Measurements from ENCODE around the gene CNOT6.
"Not testable (repeated sequence)": the region's sequence is repeated elsewhere in the genome, so short reads cannot be mapped to it uniquely, and the experiment has no call there.

CNOT6 gene

DNA sequence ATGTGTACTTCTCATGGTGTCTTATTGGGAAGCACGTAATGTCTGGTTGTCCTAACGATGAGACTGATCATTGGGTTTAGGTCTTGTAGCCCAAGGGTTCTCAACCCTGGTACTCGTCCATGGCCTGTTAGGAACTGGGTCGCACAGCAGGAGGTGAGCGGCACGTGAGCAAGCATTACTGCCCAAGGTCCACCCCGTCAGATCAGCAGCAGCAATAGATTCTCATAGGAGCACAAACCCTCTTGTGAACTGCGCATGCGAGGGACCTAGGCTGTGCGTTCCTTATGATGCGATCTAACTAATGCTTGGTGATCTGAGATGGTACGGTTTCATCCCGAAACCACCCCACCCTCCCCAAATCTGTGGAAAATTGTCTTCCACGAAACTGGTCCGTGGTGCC is 33.5 kb downstream of the CNOT6 start:
- TF ChIP-seq, protein P1, sequence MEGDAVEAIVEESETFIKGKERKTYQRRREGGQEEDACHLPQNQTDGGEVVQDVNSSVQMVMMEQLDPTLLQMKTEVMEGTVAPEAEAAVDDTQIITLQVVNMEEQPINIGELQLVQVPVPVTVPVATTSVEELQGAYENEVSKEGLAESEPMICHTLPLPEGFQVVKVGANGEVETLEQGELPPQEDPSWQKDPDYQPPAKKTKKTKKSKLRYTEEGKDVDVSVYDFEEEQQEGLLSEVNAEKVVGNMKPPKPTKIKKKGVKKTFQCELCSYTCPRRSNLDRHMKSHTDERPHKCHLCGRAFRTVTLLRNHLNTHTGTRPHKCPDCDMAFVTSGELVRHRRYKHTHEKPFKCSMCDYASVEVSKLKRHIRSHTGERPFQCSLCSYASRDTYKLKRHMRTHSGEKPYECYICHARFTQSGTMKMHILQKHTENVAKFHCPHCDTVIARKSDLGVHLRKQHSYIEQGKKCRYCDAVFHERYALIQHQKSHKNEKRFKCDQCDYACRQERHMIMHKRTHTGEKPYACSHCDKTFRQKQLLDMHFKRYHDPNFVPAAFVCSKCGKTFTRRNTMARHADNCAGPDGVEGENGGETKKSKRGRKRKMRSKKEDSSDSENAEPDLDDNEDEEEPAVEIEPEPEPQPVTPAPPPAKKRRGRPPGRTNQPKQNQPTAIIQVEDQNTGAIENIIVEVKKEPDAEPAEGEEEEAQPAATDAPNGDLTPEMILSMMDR (IDR thresholded peaks at IDR 0.05; ENCODE audit: insufficient read depth, low read depth, low read length, missing control alignments) = no peak
- DNase-seq (ENCODE audit: low read depth) = no peak
- no peak overlapping the region for H3K4me3 ChIP-seq (ENCODE audit: low read depth, low read length)

DNA sequence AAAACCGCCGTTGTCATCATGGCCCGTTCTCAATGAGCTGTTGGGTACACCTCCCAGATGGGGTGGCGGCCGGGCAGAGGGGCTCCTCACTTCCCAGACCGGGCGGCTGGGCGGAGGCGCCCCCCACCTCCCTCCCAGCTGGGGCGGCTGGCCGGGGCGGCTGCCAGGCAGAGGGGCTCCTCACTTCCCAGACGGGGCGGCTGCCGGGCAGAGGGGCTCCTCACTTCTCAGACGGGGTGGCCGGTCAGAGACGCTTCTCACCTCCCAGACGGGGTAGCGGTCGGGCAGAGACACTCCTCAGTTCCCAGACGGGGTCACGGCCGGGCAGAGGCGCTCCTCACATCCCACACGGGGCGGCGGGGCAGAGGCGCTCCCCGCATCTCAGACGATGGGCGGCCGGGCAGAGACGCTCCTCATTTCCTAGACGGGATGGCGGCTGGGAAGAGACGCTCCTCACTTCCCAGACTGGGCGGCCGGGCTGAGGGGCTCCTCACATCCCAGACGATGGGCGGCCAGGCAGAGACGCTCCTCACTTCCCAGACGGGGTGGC is 36.9 kb downstream of the CNOT6 start:
- DNase-seq (ENCODE audit: low read depth); H3K4me3 ChIP-seq (ENCODE audit: low read depth, low read length): not testable (repeated sequence)

DNA sequence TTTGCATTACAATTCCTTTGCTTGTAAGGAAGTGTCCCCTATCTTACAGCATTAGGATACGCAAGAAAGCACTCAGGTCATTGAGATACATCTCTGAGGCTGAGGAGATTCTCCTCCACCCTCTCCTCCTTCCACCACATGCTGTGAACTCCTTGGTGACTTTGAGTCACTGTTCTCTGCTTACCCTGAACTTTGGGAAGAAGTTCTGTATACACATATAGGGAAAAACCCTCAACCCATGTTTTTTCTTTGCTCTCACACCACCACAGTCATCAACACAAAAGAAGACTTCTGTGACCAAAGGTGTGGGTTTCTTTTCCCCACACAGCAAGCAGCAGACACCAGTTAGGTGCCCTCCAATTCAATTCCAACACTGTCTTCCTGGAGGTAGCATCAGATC is 38.1 kb downstream of the CNOT6 start:
- TF ChIP-seq, protein P1 (IDR thresholded peaks at IDR 0.05; ENCODE audit: insufficient read depth, low read depth, low read length, missing control alignments) = no peak
- H3K4me3 ChIP-seq (ENCODE audit: low read depth, low read length) = no peak overlapping the region
- DNase-seq (ENCODE audit: low read depth) = no peak

DNA sequence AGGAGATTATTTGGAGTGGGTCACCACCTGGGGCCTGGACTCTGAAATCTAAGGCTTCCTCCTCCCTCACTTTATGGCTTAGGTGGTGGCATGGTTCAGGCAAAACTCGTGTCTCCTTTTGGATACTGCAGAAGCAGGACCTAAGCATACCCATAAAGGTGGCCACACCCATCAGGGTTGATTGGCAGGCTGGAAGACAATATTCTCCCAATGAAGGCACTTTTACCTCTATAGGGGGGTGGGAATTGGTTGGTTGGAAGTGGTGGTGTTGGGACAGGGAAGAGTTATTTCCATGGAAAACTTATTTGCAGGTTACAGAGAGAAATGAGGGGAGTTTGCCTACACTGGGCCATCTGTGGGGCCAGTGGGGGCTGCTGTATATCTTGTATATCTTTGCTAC is 39.7 kb downstream of the CNOT6 start:
- no peak for DNase-seq (ENCODE audit: low read depth)
- TF ChIP-seq, protein P1 (IDR thresholded peaks at IDR 0.05; ENCODE audit: insufficient read depth, low read depth, low read length, missing control alignments) = no peak
- H3K4me3 ChIP-seq (ENCODE audit: low read depth, low read length) = no peak overlapping the region

DNA sequence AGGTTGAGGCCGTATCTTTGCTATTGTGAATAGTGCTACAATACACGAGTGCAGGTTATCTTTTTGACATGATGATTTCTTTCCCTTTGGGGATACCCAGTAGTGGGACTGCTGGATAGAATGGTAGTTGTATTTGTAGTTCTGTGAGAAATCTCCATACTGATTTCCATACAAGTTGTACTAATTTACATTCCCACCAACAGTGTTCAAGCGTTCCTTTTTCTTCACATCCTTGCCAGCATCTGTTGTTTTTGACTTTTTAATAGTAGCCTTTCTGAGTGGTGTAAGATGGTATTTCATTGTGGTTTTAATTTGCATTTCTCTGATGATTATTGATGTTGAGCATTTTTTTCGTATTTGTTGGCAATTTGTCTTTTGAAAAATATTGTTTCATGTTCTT is 41.4 kb downstream of the CNOT6 start:
- no peak overlapping the region for H3K4me3 ChIP-seq (ENCODE audit: low read depth, low read length)
- TF ChIP-seq, protein P1 (IDR thresholded peaks at IDR 0.05; ENCODE audit: insufficient read depth, low read depth, low read length, missing control alignments) = no peak
- DNase-seq (ENCODE audit: low read depth) = no peak

DNA sequence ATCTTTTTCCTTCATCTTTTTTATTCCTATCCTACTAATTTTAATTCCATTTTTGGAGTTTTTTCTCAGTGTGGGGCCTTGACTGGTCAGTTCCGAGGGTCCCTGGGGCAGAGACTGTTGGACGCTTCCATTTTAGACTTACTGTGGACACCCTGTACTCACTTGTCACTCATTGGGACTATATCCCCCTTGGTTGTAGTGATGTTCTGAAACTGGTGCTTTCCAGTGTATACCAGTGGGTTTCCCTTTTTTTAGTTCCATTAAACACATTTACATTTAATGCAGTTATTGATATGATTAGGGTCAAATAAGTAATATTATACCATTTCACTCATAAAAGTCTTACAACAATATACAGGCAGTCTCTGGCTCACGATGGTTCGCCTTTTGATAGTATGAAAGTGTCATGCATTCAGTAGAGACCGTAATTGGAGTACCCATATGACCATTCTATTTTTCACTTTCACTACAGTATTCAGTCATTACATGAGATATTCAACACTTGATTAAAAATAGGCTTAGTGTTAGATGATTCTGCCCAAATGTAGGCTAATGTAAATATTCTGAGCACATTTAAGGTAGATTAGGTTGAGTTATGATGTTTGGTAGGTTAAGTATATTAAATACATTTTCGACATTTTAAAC is 46.0 kb downstream of the CNOT6 start:
- peak; percentile 68 for DNase-seq (ENCODE audit: low read depth)

DNA sequence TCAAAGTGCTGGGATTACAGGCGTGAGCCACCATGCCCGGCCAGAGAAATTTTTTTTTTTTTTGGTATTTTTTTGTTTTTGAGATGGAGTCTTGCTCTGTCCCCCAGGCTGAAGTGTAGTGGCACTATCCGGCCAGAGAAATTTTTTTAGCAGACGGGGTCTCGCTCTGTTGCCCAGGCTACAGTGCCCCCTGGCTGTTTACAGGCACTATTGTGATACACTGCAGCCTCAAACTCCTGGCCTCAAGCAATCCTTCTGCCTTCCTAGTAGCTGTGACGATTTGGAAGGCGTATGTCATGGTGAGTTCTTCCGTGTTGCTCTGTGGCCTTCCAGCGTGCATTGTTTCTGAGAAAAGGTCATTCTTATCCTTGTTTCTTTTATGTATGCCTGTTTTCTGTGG is 47.5 kb downstream of the CNOT6 start:
- no peak overlapping the region for H3K4me3 ChIP-seq (ENCODE audit: low read depth, low read length)
- TF ChIP-seq, protein P1 (IDR thresholded peaks at IDR 0.05; ENCODE audit: insufficient read depth, low read depth, low read length, missing control alignments) = peak; percentile 2
- no peak for DNase-seq (ENCODE audit: low read depth)

More for the DNA sequence above, 46.0 kb downstream of the CNOT6 start:
- TF ChIP-seq, protein P1 (IDR thresholded peaks at IDR 0.05; ENCODE audit: insufficient read depth, low read depth, low read length, missing control alignments) = no peak
- H3K4me3 ChIP-seq (ENCODE audit: low read depth, low read length) = no peak overlapping the region

Measured in GM12865 (cell line).